AG04450 (cell line): Measurements from ENCODE around the gene FBXO45. TPM values are rescaled to one million over a fixed set of nuclear protein-coding genes. Genes with fewer than 3 reads are reported as not detected.
A peak's percentile ranks its signal among the peaks of the same experiment; 100 is the strongest.

Source experiments
- CTCF ChIA-PET: fragments of 300-600, 350-600 bp; formaldehyde crosslinking; extraction: SDS; loops from one replicate; lab custom pipeline; 2022; ENCODE audit warnings: antibody characterized with exemption, inconsistent platforms; lab: Charles Lee
- POLR2A ChIA-PET: fragments of 350-600 bp; formaldehyde crosslinking; extraction: SDS; loops from one replicate; lab custom pipeline; 2021; ENCODE audit warnings: antibody characterized with exemption, inconsistent platforms; lab: Yijun Ruan, JAX
- DNase-seq: peaks from one replicate; pipeline ENCODE4 v3.0.0-alpha.2; 2011; ENCODE audit warnings: low read depth, low spot score
- H3K27ac ChIP-seq: one replicate; pipeline ENCODE4 v1.5.1; 2012; ENCODE audit warnings: low read depth, low read length, control low read depth
- H3K27me3 ChIP-seq: one replicate; pipeline ENCODE4 v1.6.0; 2012; ENCODE audit warnings: low read length; ENCODE audit not compliant: control insufficient read depth, insufficient read depth
- H3K4me3 ChIP-seq: 2 replicates; pipeline ENCODE4 v1.5.1; 2011; ENCODE audit warnings: mild to moderate bottlenecking, low read depth, low read length, control low read depth
- H3K9me3 ChIP-seq: 2 replicates; pipeline ENCODE4 v1.5.1; 2012; ENCODE audit warnings: low read length; ENCODE audit not compliant: control insufficient read depth, insufficient read depth
- polyA plus RNA-seq: library from polyadenylated mRNA; depleted of rRNA; stranded (reverse); fragments of >200 nt; gene quantifications from 2 replicates; pipeline ENCODE4 v1.2.3, GENCODE V29; 2011
- TF ChIP-seq, protein P1 (sequence below): IDR thresholded peaks from 2 replicates; pipeline ENCODE4 v1.5.1; 2011; ENCODE audit warnings: low read depth, low read length, control low read depth, inconsistent platforms

Gene FBXO45
- polyA plus RNA-seq, 1 experiment, result 10.2 TPM

GRCh38 chr3:196531418-196531817, 37.0 kb upstream of the FBXO45 start:
- POLR2A ChIA-PET, result no interaction called here
- CTCF ChIA-PET, result no interaction called here

DNA sequence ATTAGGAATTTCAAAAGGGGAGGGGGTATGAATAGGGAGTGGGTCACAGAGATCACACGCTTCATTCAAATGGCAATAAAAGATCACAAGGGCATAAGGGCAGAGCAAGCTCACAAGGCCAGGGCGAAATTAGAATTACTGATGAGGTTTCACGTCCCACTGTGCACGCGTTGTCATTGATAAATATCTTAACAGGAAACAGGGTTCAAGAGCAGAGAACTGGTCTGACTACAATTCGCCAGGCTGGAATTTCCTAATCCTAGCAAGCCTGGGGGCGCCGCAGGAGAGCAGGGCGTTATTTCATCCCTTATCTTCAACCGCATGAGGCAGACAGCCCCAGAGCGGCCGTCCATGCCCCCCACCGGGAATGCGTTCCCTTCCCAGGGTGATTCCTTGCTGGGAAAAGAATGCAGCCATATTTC, 35.2 kb upstream of the FBXO45 start:
- ChIA-PET POLR2A (no interaction called here), CTCF (no interaction called here)
- TF ChIP-seq, protein P1, sequence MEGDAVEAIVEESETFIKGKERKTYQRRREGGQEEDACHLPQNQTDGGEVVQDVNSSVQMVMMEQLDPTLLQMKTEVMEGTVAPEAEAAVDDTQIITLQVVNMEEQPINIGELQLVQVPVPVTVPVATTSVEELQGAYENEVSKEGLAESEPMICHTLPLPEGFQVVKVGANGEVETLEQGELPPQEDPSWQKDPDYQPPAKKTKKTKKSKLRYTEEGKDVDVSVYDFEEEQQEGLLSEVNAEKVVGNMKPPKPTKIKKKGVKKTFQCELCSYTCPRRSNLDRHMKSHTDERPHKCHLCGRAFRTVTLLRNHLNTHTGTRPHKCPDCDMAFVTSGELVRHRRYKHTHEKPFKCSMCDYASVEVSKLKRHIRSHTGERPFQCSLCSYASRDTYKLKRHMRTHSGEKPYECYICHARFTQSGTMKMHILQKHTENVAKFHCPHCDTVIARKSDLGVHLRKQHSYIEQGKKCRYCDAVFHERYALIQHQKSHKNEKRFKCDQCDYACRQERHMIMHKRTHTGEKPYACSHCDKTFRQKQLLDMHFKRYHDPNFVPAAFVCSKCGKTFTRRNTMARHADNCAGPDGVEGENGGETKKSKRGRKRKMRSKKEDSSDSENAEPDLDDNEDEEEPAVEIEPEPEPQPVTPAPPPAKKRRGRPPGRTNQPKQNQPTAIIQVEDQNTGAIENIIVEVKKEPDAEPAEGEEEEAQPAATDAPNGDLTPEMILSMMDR, result no peak
- H3K27me3 ChIP-seq, result no peaks in the 10 kb centered on the region
- H3K4me3 ChIP-seq, result no peak overlapping the region
- DNase-seq, result no peak
- no peak overlapping the region for H3K27ac ChIP-seq
- no peaks in the 10 kb centered on the region; the same call in 1 of the 2 replicates for H3K9me3 ChIP-seq

More at GRCh38 chr3:196531418-196531817, 37.0 kb upstream of the FBXO45 start:
- H3K9me3 ChIP-seq, result no peaks in the 10 kb centered on the region; the same call in 1 of the 2 replicates
- TF ChIP-seq, protein P1, result no peak
- DNase-seq, result no peak
- no peaks in the 10 kb centered on the region for H3K27me3 ChIP-seq
- no peak overlapping the region for H3K27ac ChIP-seq
- no peak overlapping the region for H3K4me3 ChIP-seq

GRCh38 chr3:196537319-196537984, 31.0 kb upstream of the FBXO45 start:
- no peak for DNase-seq
- H3K27ac ChIP-seq, result no peak overlapping the region
- H3K9me3 ChIP-seq, result no peaks in the 10 kb centered on the region; the same call in 1 of the 2 replicates
- TF ChIP-seq, protein P1, result peak; percentile 65
- ChIA-PET POLR2A (no interaction called here), CTCF (interaction anchor here (0.6 to 1.5 kb wide), 4 partner anchors 8 to 20 kb away, joined by 3 to 5 read pairs (median 4); no protein-coding TSS in a partner anchor)
- H3K4me3 ChIP-seq, result no peak overlapping the region
- no peaks in the 10 kb centered on the region for H3K27me3 ChIP-seq

DNA sequence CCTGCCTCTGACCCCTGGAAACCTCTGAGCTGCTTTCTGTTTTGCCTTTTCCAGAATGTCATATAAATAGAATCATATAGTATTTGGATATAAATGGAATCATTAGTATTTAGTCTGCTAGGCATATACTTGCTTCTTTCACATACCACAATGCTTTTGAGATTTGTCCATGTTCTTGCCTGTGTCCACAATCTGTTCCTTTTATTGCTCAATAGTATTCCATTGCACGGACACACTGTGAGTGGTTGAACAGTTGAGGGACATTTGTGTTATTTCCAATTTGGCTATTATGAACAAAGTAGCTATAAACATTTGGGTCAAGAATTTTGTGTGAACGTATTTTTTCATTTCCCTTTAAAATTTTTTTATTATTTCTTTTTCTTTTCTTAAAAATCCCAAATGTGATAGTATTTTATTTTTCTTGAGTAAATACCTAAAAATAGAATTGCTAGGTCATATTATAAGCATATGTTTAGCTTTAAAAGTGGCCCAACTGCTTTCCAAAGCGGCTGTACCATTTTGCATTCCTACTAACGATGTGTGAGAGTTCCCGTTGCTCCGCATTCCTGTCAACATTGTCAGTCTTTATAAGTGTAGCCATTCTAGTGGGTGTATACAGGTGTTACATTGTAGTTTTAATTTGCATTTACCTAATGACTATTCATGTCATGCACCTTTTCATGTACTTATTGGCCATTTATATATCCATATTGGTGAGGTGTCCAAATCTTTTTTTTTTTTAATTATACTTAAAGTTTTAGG, 26.6 kb upstream of the FBXO45 start:
- no peak overlapping the region for H3K4me3 ChIP-seq
- no peaks in the 10 kb centered on the region for H3K9me3 ChIP-seq
- no peak for DNase-seq
- peaks cover 7% of the 10 kb centered on the region for H3K27me3 ChIP-seq
- TF ChIP-seq, protein P1, result no peak
- ChIA-PET CTCF (interaction anchor here (1.4 kb wide), 1 partner anchor 13 kb away, joined by 10 read pairs; no protein-coding TSS in a partner anchor), POLR2A (no interaction called here)
- H3K27ac ChIP-seq, result no peak overlapping the region

DNA sequence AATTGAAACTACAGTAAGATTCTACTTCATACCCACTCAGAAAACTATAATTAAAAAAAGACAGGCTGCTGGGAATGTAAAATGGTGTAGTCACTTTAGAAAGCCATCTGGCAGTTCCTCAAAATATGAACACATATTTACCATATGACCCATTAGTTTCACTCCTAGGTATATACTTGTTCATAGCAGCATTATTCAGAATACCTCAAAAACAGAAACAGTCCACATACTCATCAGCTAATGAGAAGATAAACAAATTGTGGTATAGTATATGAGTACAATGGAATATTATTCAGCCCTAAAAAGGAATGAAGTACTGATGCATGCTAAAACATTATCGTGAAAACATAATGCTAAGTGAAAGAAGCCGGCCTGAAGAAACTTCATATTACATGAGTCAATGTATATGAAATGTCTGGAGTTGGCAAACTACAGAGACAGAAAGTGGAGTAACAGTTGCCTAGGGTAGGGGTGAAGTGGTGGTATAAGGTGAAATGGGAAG, 23.9 kb upstream of the FBXO45 start:
- TF ChIP-seq, protein P1, result no peak
- Histone ChIP-seq H3K9me3 (peaks cover 6% of the 10 kb centered on the region), H3K27me3 (peaks cover 7% of the 10 kb centered on the region), H3K4me3 (no peak overlapping the region), H3K27ac (no peak overlapping the region)
- POLR2A ChIA-PET, result no interaction called here
- CTCF ChIA-PET, result no interaction called here
- no peak for DNase-seq
